Nephron (organoid): Measurements from ENCODE around the gene CXCL10.
A peak's percentile ranks its signal among the peaks of the same experiment; 100 is the strongest.
"Not testable (repeated sequence)": the region's sequence is repeated elsewhere in the genome, so short reads cannot be mapped to it uniquely, and the experiment has no call there.

ENCODE experiments used
- H3K27ac Mint-ChIP-seq, 3 experiments: 2 replicates each; pipeline ENCODE4 v1.8.0; 2020; ENCODE audit warnings: mixed read lengths in 3 of 3, mild to moderate bottlenecking in 2 of 3, moderate library complexity in 1 of 3
- H3K27me3 Mint-ChIP-seq: 2 replicates; pipeline ENCODE4 v1.8.0; 2021; ENCODE audit warnings: low read depth, mild to moderate bottlenecking, moderate library complexity, mixed read lengths
- H3K36me3 Mint-ChIP-seq: 2 replicates; pipeline ENCODE4 v1.8.0; 2020; ENCODE audit warnings: low read depth, mixed read lengths
- H3K4me1 Mint-ChIP-seq: 2 replicates; pipeline ENCODE4 v1.8.0; 2020; ENCODE audit warnings: mixed read lengths
- H3K4me3 Mint-ChIP-seq, 3 experiments: 2 replicates each; pipeline ENCODE4 v1.8.0; 2020; ENCODE audit warnings: mild to moderate bottlenecking in 3 of 3, mixed read lengths in 3 of 3, moderate library complexity in 2 of 3
- H3K9me3 Mint-ChIP-seq: 2 replicates; pipeline ENCODE4 v1.8.0; 2020; ENCODE audit warnings: mixed read lengths
- CTCF ChIP-seq, 3 experiments: fragments of 200-600 bp; sonication (generic); IDR thresholded peaks; one replicate each; pipeline ENCODE4 v1.5.0; 2021; ENCODE audit warnings: antibody characterized with exemption in 3 of 3; ENCODE audit not compliant: unreplicated experiment in 3 of 3

The CXCL10 gene

GRCh38 chr4:76003035-76003434 lies 20.3 kb downstream of the CXCL10 start:
- H3K9me3 Mint-ChIP-seq = no peaks in the 10 kb centered on the region
- H3K4me1 Mint-ChIP-seq = no peaks in the 10 kb centered on the region
- no peak overlapping the region for H3K27ac Mint-ChIP-seq
- no peaks in the 10 kb centered on the region for H3K36me3 Mint-ChIP-seq
- no peak overlapping the region for H3K4me3 Mint-ChIP-seq
- no peak for TF ChIP-seq CTCF (IDR thresholded peaks at IDR 0.05; ENCODE audit: unreplicated experiment in 3 of 3)
- peaks cover 4% of the 10 kb centered on the region for H3K27me3 Mint-ChIP-seq

GRCh38 chr4:76002176-76002575 lies 21.1 kb downstream of the CXCL10 start:
- no peak overlapping the region for H3K27ac Mint-ChIP-seq
- H3K36me3 Mint-ChIP-seq = no peaks in the 10 kb centered on the region
- H3K4me3 Mint-ChIP-seq = no peak overlapping the region
- TF ChIP-seq CTCF (IDR thresholded peaks at IDR 0.05; ENCODE audit: unreplicated experiment in 3 of 3) = no peak
- peaks cover 4% of the 10 kb centered on the region for H3K27me3 Mint-ChIP-seq
- no peaks in the 10 kb centered on the region for H3K9me3 Mint-ChIP-seq
- no peaks in the 10 kb centered on the region for H3K4me1 Mint-ChIP-seq

- Mint-ChIP-seq H3K27me3 (peaks cover 4% of the 10 kb centered on the region), H3K27ac (no peak overlapping the region), H3K36me3 (no peaks in the 10 kb centered on the region), H3K9me3 (no peaks in the 10 kb centered on the region), H3K4me3 (no peak overlapping the region), H3K4me1 (no peaks in the 10 kb centered on the region)
- no peak for TF ChIP-seq CTCF (IDR thresholded peaks at IDR 0.05; ENCODE audit: unreplicated experiment in 3 of 3)
Measured at GRCh38 chr4:76001700-76002099, 21.6 kb downstream of the CXCL10 start.

- H3K4me3 Mint-ChIP-seq = no peak overlapping the region
- no peak for TF ChIP-seq CTCF (IDR thresholded peaks at IDR 0.05; ENCODE audit: unreplicated experiment in 3 of 3)
- no peaks in the 10 kb centered on the region for H3K9me3 Mint-ChIP-seq
- peak overlapping the region; percentile 17 to 65 (median 41) for H3K27ac Mint-ChIP-seq
- H3K27me3 Mint-ChIP-seq = peaks cover 4% of the 10 kb centered on the region
- H3K4me1 Mint-ChIP-seq = no peaks in the 10 kb centered on the region
- no peaks in the 10 kb centered on the region for H3K36me3 Mint-ChIP-seq
Measured at GRCh38 chr4:76000279-76000678, 23.0 kb downstream of the CXCL10 start.

- not testable (repeated sequence) for H3K36me3 Mint-ChIP-seq, H3K4me1 Mint-ChIP-seq, H3K9me3 Mint-ChIP-seq, H3K27ac Mint-ChIP-seq, H3K27me3 Mint-ChIP-seq, H3K4me3 Mint-ChIP-seq
Measured at GRCh38 chr4:75998525-75999147, 24.7 kb downstream of the CXCL10 start.

GRCh38 chr4:75997946-75998345 lies 25.4 kb downstream of the CXCL10 start:
- H3K4me3 Mint-ChIP-seq = no peak overlapping the region
- peak overlapping the region in 1 of 3 experiments; percentile 3 for H3K27ac Mint-ChIP-seq
- no peaks in the 10 kb centered on the region for H3K4me1 Mint-ChIP-seq
- no peak for TF ChIP-seq CTCF (IDR thresholded peaks at IDR 0.05; ENCODE audit: unreplicated experiment in 3 of 3)
- peaks cover 8% of the 10 kb centered on the region for H3K27me3 Mint-ChIP-seq
- H3K9me3 Mint-ChIP-seq = no peaks in the 10 kb centered on the region
- H3K36me3 Mint-ChIP-seq = no peaks in the 10 kb centered on the region
